Measurements from ENCODE around the gene SETD3.

Gene SETD3

GRCh38 chr14:99516156-99516870 lies 35.7 kb upstream of the SETD3 start:
- DNase-seq, result no peak

GRCh38 chr14:99515301-99516155 lies 34.9 kb upstream of the SETD3 start:
- DNase-seq, result no peak

- no peak for DNase-seq
These were observed 34.1 kb upstream of the SETD3 start for GRCh38 chr14:99514552-99515300.

- DNase-seq, result no peak
These were observed 33.4 kb upstream of the SETD3 start for GRCh38 chr14:99513946-99514551.

GRCh38 chr14:99513183-99513694 lies 32.6 kb upstream of the SETD3 start:
- DNase-seq, result no peak

- DNase-seq, result no peak
These were observed 32.0 kb upstream of the SETD3 start for GRCh38 chr14:99512571-99513182.

- no peak for DNase-seq
These were observed 31.4 kb upstream of the SETD3 start for GRCh38 chr14:99512110-99512449.

GRCh38 chr14:99511421-99512109 lies 30.9 kb upstream of the SETD3 start:
- DNase-seq, result no peak

GRCh38 chr14:99510556-99511139 lies 30.0 kb upstream of the SETD3 start:
- DNase-seq, result no peak

GRCh38 chr14:99509871-99510555 lies 29.4 kb upstream of the SETD3 start:
- DNase-seq, result no peak

GRCh38 chr14:99508896-99509629 lies 28.4 kb upstream of the SETD3 start:
- no peak for DNase-seq

- no peak for DNase-seq
These were observed 27.4 kb upstream of the SETD3 start for GRCh38 chr14:99507860-99508640.

- no peak for DNase-seq
These were observed 25.6 kb upstream of the SETD3 start for GRCh38 chr14:99506276-99506675.

- DNase-seq, result no peak
These were observed 24.4 kb upstream of the SETD3 start for GRCh38 chr14:99505089-99505488.

- no peak for DNase-seq
These were observed 23.3 kb upstream of the SETD3 start for GRCh38 chr14:99503848-99504453.

- no peak for DNase-seq
These were observed 22.3 kb upstream of the SETD3 start for GRCh38 chr14:99502989-99503421.

- no peak for DNase-seq
These were observed 17.2 kb upstream of the SETD3 start for GRCh38 chr14:99497894-99498293.

GRCh38 chr14:99497341-99497740 lies 16.7 kb upstream of the SETD3 start:
- DNase-seq, result no peak

GRCh38 chr14:99484106-99484505 lies 3.4 kb upstream of the SETD3 start:
- DNase-seq, result no peak

Data from stimulated activated CD4-positive, alpha-beta T cell treated with anti-CD3 and anti-CD28 coated beads, Interleukin-4, amount 100 ng/mL, for 24 hours (primary cell).